Muscle layer of duodenum (tissue), 2 donors: ENCODE measurements around the gene DPF1.
"Not testable (repeated sequence)": the region's sequence is repeated elsewhere in the genome, so short reads cannot be mapped to it uniquely, and the experiment has no call there.

Experiments
- H3K27ac ChIP-seq: one replicate; pipeline ENCODE4 v1.7.0; 2013; ENCODE audit warnings: mild to moderate bottlenecking, low read length
- H3K27me3 ChIP-seq: one replicate; pipeline ENCODE4 v1.7.0; 2013; ENCODE audit warnings: low read depth, mild to moderate bottlenecking, control low read depth, low read length
- H3K36me3 ChIP-seq, 2 donors: one replicate each; pipeline ENCODE4 v1.7.0; 2013; ENCODE audit warnings: low read length in 2 of 2, control low read depth in 1 of 2, mild to moderate bottlenecking in 1 of 2; ENCODE audit not compliant: insufficient read depth in 2 of 2, control insufficient read depth in 1 of 2
- H3K4me1 ChIP-seq, 2 donors: one replicate each; pipeline ENCODE4 v1.7.0; 2013; ENCODE audit warnings: low read length in 2 of 2, mild to moderate bottlenecking in 2 of 2, control low read depth in 1 of 2, moderate library complexity in 1 of 2; ENCODE audit not compliant: insufficient read depth in 2 of 2, control insufficient read depth in 1 of 2
- H3K4me3 ChIP-seq, 2 donors: one replicate each; pipeline ENCODE4 v1.7.0; 2013; ENCODE audit warnings: low read length in 2 of 2, low read depth in 1 of 2, mild to moderate bottlenecking in 1 of 2
- H3K9me3 ChIP-seq, 2 donors: one replicate each; pipeline ENCODE4 v1.7.0; 2013; ENCODE audit warnings: low read length in 2 of 2, control low read depth in 1 of 2, mild to moderate bottlenecking in 1 of 2; ENCODE audit not compliant: control insufficient read depth in 1 of 2
- donor health status: healthy.

The DPF1 gene

GRCh38 chr19:38248421-38248820, 24.4 kb upstream of the DPF1 start:
- H3K9me3 ChIP-seq, result no peaks in the 10 kb centered on the region
- no peaks in the 10 kb centered on the region for H3K36me3 ChIP-seq
- no peak overlapping the region for H3K27ac ChIP-seq
- H3K27me3 ChIP-seq, result no peaks in the 10 kb centered on the region
- H3K4me3 ChIP-seq, result no peak overlapping the region
- H3K4me1 ChIP-seq, result peaks cover 0 to 32% of the 10 kb centered on the region in 2 donors

DNA sequence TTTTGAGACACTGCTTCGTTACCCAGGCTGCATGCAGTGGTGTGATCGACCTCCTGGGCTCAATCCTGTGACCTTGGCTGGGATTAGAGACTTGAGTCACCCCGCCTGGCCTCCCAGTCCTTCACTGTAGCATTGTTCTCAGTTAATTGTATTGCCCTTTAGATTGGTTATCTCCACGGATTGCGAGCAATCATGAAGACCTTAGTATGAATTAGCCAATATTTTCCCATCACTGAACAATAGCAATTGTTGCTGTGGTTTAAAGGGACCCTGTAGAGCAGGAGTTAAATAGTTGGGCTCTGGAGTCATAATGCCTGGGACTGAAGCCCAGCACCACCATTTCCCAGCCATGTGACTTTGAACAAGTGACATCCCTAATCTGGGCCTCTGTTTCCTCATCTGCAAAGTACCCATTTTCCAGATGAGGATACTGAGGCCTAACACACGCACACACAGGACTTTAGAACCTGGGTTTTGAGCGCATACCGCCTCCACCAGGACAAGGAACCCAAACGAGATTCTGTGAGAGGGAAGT, 23.8 kb upstream of the DPF1 start:
- no peak overlapping the region for H3K4me3 ChIP-seq
- peaks cover 0 to 29% of the 10 kb centered on the region in 2 donors for H3K4me1 ChIP-seq
- no peak overlapping the region for H3K27ac ChIP-seq
- no peaks in the 10 kb centered on the region for H3K9me3 ChIP-seq
- H3K36me3 ChIP-seq, result no peaks in the 10 kb centered on the region
- no peaks in the 10 kb centered on the region for H3K27me3 ChIP-seq

DNA sequence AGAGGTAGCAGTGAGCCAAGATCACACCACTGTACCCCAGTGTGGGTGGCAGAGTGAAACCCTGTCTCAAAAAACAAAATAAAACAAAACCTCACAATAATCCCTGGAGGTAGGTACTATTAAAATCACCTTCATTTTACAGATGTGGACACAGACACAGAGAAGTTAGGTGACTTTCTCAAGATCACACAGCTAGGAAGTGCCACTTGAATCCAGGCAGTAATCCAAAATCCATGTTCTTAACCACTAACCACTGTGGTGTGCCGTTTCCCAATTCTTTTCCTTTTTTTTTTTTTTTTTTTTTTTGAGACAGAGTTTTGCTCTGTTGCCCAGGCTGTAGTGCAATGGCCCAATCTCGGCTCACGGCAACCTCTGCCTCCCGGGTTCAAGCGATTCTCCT, 23.1 kb upstream of the DPF1 start:
- Histone ChIP-seq H3K27me3 (no peaks in the 10 kb centered on the region), H3K9me3 (no peaks in the 10 kb centered on the region), H3K4me3 (no peak overlapping the region), H3K27ac (no peak overlapping the region), H3K4me1 (peaks cover 0 to 25% of the 10 kb centered on the region in 2 donors), H3K36me3 (no peaks in the 10 kb centered on the region)

- no peaks in the 10 kb centered on the region for H3K36me3 ChIP-seq
- H3K27ac ChIP-seq, result no peak overlapping the region
- no peaks in the 10 kb centered on the region for H3K9me3 ChIP-seq
- no peak overlapping the region for H3K4me3 ChIP-seq
- peaks cover 0 to 16% of the 10 kb centered on the region in 2 donors for H3K4me1 ChIP-seq
- H3K27me3 ChIP-seq, result no peaks in the 10 kb centered on the region
These were observed 21.9 kb upstream of the DPF1 start for GRCh38 chr19:38245826-38246498.

GRCh38 chr19:38243279-38243673, 19.3 kb upstream of the DPF1 start:
- H3K27me3 ChIP-seq, result no peaks in the 10 kb centered on the region
- no peaks in the 10 kb centered on the region for H3K36me3 ChIP-seq
- H3K9me3 ChIP-seq, result no peaks in the 10 kb centered on the region
- peaks cover 0 to 10% of the 10 kb centered on the region in 2 donors for H3K4me1 ChIP-seq
- no peak overlapping the region for H3K27ac ChIP-seq
- no peak overlapping the region for H3K4me3 ChIP-seq

DNA sequence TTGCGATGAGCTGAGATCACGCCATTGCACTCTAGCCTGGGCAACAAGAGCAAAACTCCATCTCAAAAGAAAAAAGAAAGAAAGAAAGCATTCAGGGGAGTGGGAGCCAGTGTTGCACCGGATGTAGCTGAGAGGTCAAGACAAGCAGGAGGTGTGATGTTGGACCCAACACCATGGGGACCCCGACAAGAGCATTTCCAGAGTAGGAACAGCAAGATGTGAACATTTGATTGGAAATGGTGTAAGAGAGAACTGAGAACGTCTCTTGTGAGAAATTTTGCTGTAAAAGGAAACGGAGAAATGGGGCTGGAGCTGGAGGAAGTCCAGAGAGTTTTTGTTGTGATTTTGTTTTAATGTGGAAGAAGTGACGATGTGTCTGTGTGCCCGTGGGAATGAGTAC, 15.8 kb upstream of the DPF1 start:
- H3K27ac ChIP-seq, result no peak overlapping the region
- H3K4me1 ChIP-seq, result peaks cover 0 to 6% of the 10 kb centered on the region in 2 donors
- no peak overlapping the region for H3K4me3 ChIP-seq
- H3K27me3 ChIP-seq, result no peaks in the 10 kb centered on the region
- H3K36me3 ChIP-seq, result no peaks in the 10 kb centered on the region
- no peaks in the 10 kb centered on the region for H3K9me3 ChIP-seq

- no peaks in the 10 kb centered on the region for H3K36me3 ChIP-seq
- H3K9me3 ChIP-seq, result no peaks in the 10 kb centered on the region
- no peaks in the 10 kb centered on the region for H3K4me1 ChIP-seq
- no peak overlapping the region for H3K4me3 ChIP-seq
- H3K27ac ChIP-seq, result no peak overlapping the region
- no peaks in the 10 kb centered on the region for H3K27me3 ChIP-seq
These were observed 10.6 kb upstream of the DPF1 start for GRCh38 chr19:38234615-38235014.

DNA sequence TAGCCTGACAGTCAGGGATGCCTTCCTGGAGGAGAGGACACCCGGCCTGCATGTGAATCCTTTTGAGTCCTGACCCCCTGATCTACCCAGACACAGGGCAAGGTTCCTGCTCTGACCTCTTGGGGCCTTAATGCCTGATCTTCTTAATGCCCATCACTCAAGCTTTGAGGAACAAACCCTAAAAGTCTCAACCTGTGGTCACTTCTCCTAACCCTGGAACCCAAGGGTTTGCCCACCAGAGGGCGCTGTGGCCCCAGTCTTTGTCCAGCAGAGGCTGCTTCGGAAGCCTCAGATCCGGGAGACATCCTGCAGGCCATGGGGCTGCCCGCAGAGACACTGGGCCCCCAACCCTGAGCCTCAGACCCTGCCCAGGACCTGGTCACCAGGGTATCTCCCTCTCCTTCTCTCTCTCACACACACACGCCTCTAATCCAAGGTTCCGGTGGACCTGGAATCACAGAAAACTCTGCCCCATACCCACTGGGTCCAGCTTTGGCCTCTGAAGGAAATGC, 9.8 kb upstream of the DPF1 start:
- H3K27me3 ChIP-seq, result peaks cover 3% of the 10 kb centered on the region
- H3K36me3 ChIP-seq, result no peaks in the 10 kb centered on the region
- no peak overlapping the region for H3K4me3 ChIP-seq
- H3K27ac ChIP-seq, result no peak overlapping the region
- H3K9me3 ChIP-seq, result no peaks in the 10 kb centered on the region
- H3K4me1 ChIP-seq, result peaks cover 0 to 6% of the 10 kb centered on the region in 2 donors

- H3K27ac ChIP-seq, result no peak overlapping the region
- H3K27me3 ChIP-seq, result peaks cover 16% of the 10 kb centered on the region
- H3K4me3 ChIP-seq, result no peak overlapping the region
- no peaks in the 10 kb centered on the region for H3K9me3 ChIP-seq
- peaks cover 0 to 10% of the 10 kb centered on the region in 2 donors for H3K4me1 ChIP-seq
- H3K36me3 ChIP-seq, result no peaks in the 10 kb centered on the region
These were observed 7.9 kb upstream of the DPF1 start for GRCh38 chr19:38231918-38232317.

GRCh38 chr19:38230506-38231133, 6.6 kb upstream of the DPF1 start:
- not testable (repeated sequence) for H3K36me3 ChIP-seq, H3K27ac ChIP-seq, H3K4me1 ChIP-seq, H3K9me3 ChIP-seq, H3K4me3 ChIP-seq
- H3K27me3 ChIP-seq, result peaks cover 23% of the 10 kb centered on the region

DNA sequence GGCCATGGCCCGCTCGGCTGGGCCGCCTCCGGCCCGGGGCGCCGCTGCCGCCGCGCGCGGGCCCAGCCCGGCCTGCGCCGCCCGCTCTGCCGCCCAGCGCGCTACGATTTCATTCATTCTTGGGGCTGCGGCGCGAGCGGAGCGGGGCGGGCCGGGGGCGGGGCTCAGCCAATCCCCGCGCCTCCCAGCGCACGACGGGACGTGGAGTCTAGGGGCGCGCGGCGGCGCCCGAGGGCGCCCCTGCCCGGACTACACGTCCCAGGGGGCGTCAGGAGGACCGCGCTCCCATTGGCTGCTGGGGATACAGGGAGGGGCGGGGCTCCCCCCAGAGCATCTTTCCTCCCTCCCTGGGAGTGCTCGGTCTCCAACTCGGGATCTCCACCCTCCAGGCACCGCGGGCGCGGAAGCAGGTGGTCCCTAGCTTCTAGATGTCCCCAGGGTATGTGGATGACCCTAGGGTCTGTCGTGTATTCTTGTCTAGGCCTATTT, 5.6 kb upstream of the DPF1 start:
- Histone ChIP-seq H3K4me1 (peaks cover 0 to 10% of the 10 kb centered on the region in 2 donors), H3K27ac (no peak overlapping the region), H3K9me3 (no peaks in the 10 kb centered on the region), H3K27me3 (peaks cover 25% of the 10 kb centered on the region), H3K4me3 (no peak overlapping the region), H3K36me3 (no peaks in the 10 kb centered on the region)
